Fibroblast of the aortic adventitia (primary cell): ENCODE measurements around the gene ABLIM2. TPM values are rescaled to one million over a fixed set of nuclear protein-coding genes. Genes with fewer than 3 reads are reported as not detected.

Source experiments
- DNase-seq: peaks from one replicate; pipeline ENCODE4 v3.0.0-alpha.2; 2010; ENCODE audit warnings: low read depth
- H3K4me3 ChIP-seq: 2 replicates; pipeline ENCODE4 v1.5.1; 2011; ENCODE audit warnings: low read depth, mild to moderate bottlenecking, control low read depth, low read length, moderate library complexity
- total RNA-seq: library from RNA; depleted of rRNA; stranded (reverse); fragments of >200 nt; gene quantifications from 2 replicates; pipeline ENCODE4 v1.2.3, GENCODE V29; 2012; ENCODE audit warnings: low replicate concordance
- TF ChIP-seq, protein P1 (sequence below): IDR thresholded peaks from 2 replicates; pipeline ENCODE4 v1.5.1; 2011; ENCODE audit warnings: mild to moderate bottlenecking, low read length, control low read depth, inconsistent platforms; ENCODE audit not compliant: insufficient read depth

The ABLIM2 gene
- total RNA-seq, 1 donor: under 0.01 TPM

DNA sequence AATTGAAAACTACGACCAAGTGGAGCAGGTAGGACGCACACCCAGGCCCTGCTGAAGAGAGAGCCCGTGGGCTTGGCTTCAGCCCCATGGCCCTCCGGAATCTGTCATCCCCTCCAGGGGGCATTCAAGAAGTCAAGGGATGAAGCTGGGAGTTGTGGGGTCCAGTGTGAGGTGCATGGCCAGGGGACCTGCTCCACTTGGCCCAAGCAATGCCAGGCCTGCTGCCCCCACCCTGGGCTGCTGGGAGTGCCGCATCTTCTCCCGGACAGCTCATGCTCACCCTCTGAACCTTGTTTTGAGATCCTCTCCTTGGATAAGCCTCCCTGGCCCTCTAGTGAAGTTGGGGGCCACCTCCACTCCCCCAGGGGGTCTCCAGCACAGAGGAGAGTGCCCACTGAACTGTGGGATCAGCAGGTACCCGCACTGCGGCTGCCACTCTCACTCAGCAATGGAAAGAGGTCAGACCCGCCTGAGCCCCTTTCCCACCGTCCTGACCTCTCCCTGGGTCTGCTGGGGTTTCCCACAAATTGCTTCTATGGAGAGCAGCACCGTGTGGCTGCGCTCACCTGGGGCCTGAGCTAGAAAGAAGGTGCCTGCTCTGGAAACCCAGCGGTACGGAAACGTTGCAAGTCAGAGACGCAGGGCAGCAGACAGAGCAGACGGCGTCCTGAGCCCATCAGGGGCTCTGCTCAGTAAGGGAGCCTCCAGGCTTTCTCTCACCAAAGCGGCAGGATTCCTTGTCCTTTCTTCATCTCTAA lies 5.0 kb upstream of the ABLIM2 start:
- TF ChIP-seq, protein P1, sequence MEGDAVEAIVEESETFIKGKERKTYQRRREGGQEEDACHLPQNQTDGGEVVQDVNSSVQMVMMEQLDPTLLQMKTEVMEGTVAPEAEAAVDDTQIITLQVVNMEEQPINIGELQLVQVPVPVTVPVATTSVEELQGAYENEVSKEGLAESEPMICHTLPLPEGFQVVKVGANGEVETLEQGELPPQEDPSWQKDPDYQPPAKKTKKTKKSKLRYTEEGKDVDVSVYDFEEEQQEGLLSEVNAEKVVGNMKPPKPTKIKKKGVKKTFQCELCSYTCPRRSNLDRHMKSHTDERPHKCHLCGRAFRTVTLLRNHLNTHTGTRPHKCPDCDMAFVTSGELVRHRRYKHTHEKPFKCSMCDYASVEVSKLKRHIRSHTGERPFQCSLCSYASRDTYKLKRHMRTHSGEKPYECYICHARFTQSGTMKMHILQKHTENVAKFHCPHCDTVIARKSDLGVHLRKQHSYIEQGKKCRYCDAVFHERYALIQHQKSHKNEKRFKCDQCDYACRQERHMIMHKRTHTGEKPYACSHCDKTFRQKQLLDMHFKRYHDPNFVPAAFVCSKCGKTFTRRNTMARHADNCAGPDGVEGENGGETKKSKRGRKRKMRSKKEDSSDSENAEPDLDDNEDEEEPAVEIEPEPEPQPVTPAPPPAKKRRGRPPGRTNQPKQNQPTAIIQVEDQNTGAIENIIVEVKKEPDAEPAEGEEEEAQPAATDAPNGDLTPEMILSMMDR: no peak
- DNase-seq: no peak

GRCh38 chr4:8163026-8163425 lies 4.4 kb upstream of the ABLIM2 start:
- TF ChIP-seq, protein P1: no peak
- no peak for DNase-seq

More for the DNA sequence above, 5.0 kb upstream of the ABLIM2 start:
- H3K4me3 ChIP-seq: no peak overlapping the region

DNA sequence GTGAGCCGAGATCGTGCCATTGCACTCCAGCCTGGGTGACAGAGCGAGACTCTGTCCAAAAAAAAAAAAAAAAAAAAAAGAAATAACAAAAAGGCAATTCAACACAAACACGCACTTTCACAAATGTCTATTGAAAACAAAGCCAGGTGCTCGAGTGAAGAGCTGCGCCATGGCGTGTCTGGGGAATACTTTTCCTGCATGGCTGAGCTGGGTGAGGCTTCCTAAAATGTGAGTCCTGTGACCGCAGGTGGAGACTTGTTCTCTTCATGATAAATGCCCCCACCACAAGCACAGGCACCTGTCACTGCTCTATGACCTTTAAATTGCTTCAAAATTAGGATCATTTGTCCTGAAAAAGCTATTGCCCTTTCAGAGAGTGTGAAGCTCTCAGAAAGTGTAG lies 4.0 kb upstream of the ABLIM2 start:
- DNase-seq: no peak
- TF ChIP-seq, protein P1: no peak
- no peak overlapping the region for H3K4me3 ChIP-seq

More at GRCh38 chr4:8163026-8163425, 4.4 kb upstream of the ABLIM2 start:
- H3K4me3 ChIP-seq: no peak overlapping the region

DNA sequence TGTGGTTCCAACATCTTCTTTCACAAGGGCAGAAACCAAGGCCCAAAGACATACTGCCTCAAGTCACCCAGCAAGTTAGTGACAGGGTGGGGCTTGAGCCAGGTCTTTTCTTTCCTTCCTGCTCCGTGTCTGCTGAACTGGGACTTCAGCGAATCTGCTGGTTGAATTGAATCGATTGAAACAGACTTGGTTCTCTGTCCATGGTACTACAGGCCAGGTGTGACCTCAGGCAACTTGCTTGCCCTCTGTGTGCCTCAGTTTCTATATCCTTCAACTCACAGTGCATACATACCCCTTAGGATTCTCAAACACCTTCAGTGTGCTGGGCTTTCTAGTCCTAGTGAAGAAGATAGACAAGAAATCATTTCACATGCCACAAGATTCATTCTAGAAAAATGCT lies 2.0 kb upstream of the ABLIM2 start:
- no peak overlapping the region for H3K4me3 ChIP-seq
- DNase-seq: no peak
- TF ChIP-seq, protein P1: no peak

GRCh38 chr4:8160233-8160560 lies 1.6 kb upstream of the ABLIM2 start:
- TF ChIP-seq, protein P1: no peak
- no peak for DNase-seq
- H3K4me3 ChIP-seq: no peak overlapping the region

DNA sequence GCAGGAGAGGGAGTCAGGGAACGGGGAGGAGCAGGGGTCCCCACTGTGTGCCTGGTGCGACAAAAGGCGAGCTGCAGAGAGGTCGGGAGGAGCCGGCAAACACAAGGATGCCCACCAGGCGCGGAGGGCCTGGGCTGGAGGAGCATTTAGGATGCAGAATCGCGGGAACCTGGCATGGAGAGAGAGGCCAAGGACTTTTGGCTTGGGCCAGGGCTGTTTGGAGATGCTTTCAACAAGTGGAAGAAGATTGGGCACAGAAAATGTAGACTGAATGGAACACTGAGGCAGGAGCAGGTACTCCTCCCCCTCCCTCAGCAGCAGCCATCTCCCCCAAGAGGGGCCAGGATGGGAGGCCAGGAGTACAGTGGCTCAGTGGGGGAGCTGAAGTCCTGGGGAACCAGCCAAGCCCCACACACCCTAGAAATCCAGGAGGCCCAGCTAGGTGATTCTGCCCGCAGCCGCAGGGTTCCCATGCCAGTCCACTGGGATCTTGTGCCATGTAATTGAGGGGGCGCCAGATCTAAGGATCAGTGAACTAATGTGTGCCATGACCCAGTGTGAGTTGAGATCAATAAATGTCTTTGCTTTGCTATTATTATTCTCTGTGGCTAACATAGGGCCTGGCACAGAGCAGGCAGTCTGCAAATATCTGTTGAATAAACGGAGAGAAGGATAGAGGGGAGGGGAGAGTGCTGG lies 1.1 kb upstream of the ABLIM2 start:
- DNase-seq: no peak
- H3K4me3 ChIP-seq: peak overlapping the region; percentile 97
- TF ChIP-seq, protein P1: no peak
